H1 (cell line): ENCODE results near the gene CGB3. TPM values are rescaled to one million over a fixed set of nuclear protein-coding genes. Genes with fewer than 3 reads are reported as not detected.
A peak's percentile ranks its signal among the peaks of the same experiment; 100 is the strongest.

Experiments used
- CTCF ChIA-PET: fragments of 300-600 bp; sonication (Branson Sonifier 250); formaldehyde crosslinking; loops from one replicate; lab custom pipeline; 2021; ENCODE audit not compliant: partially characterized antibody; lab: Charles Lee
- POLR2A ChIA-PET: fragments of 300-600 bp; sonication (Branson Sonifier 250); formaldehyde crosslinking; loops from one replicate; lab custom pipeline; 2021; ENCODE audit warnings: inconsistent platforms; ENCODE audit not compliant: partially characterized antibody; lab: Charles Lee
- DNase-seq, 2 experiments: peaks; one replicate each; pipeline versions ENCODE4 v3.0.0 to v3.0.0-alpha.2; 2010 to 2022; ENCODE audit warnings: low spot score in 2 of 2, low read depth in 1 of 2, mixed read lengths in 1 of 2
- FAIRE-seq: peaks from 2 replicates; lab custom pipeline; 2011; peaks lifted over from hg19 to GRCh38; lab: Jason Lieb, UNC
- H2AFZ ChIP-seq: 2 replicates; pipeline ENCODE4 v1.8.1; 2012; ENCODE audit warnings: low read length, inconsistent platforms
- H2AK5ac ChIP-seq: 2 replicates; pipeline ENCODE4 v1.6.1; 2013; ENCODE audit warnings: low read depth, low read length
- H2BK120ac ChIP-seq: replicated peaks from 2 replicates; pipeline ENCODE3; 2013; ENCODE audit warnings: low read depth, low read length, inconsistent platforms
- H2BK12ac ChIP-seq: 2 replicates; pipeline ENCODE4 v1.6.1; 2013; ENCODE audit warnings: low read depth, low read length
- H2BK15ac ChIP-seq: 2 replicates; pipeline ENCODE4 v1.6.1; 2013; ENCODE audit warnings: low read length
- H2BK20ac ChIP-seq: 2 replicates; pipeline ENCODE4 v1.6.1; 2013; ENCODE audit warnings: low read length
- H2BK5ac ChIP-seq: 2 replicates; pipeline ENCODE4 v1.6.1; 2013; ENCODE audit warnings: low read depth, low read length
- H3K14ac ChIP-seq: 2 replicates; pipeline ENCODE4 v1.6.1; 2013; ENCODE audit warnings: inconsistent platforms; ENCODE audit not compliant: insufficient read length
- H3K18ac ChIP-seq: 2 replicates; pipeline ENCODE4 v1.6.1; 2013; ENCODE audit warnings: low read length; ENCODE audit errors: extremely low read depth
- H3K23ac ChIP-seq: 2 replicates; pipeline ENCODE4 v1.6.1; 2013; ENCODE audit warnings: inconsistent platforms; ENCODE audit not compliant: insufficient read length
- H3K23me2 ChIP-seq: 2 replicates; pipeline ENCODE4 v1.6.1; 2013; ENCODE audit warnings: low read depth, low read length
- H3K27ac ChIP-seq: 2 replicates; pipeline ENCODE4 v1.6.1; 2011; ENCODE audit warnings: low read depth, low read length, inconsistent platforms
- H3K27me3 ChIP-seq, 4 experiments: replicated peaks in 1 of 4; 1 replicate in 1 of 4; 2 replicates in 3 of 4; pipeline versions ENCODE4 v1.6.1 to v1.8.1; 2011 to 2013; ENCODE audit warnings: low read length in 3 of 4, mild to moderate bottlenecking in 3 of 4, inconsistent platforms in 2 of 4, mixed read lengths in 2 of 4, moderate library complexity in 1 of 4; ENCODE audit not compliant: control insufficient read depth in 3 of 4, insufficient read depth in 3 of 4; ENCODE audit errors: extremely low read depth in 1 of 4
- H3K36me3 ChIP-seq, 4 experiments: 2 replicates each; pipeline versions ENCODE4 v1.6.1 to v1.8.1; 2011 to 2013; ENCODE audit warnings: mild to moderate bottlenecking in 4 of 4, low read length in 3 of 4, moderate library complexity in 2 of 4, control low read depth in 1 of 4, inconsistent platforms in 1 of 4; ENCODE audit not compliant: insufficient read depth in 4 of 4, control insufficient read depth in 2 of 4
- H3K4ac ChIP-seq: replicated peaks from 2 replicates; pipeline ENCODE3; 2013; ENCODE audit warnings: low read length, low read depth, mixed read lengths, inconsistent platforms; ENCODE audit not compliant: insufficient read length
- H3K4me1 ChIP-seq, 4 experiments: replicated peaks in 1 of 4; 1 replicate in 1 of 4; 2 replicates in 3 of 4; pipeline versions ENCODE4 v1.6.1 to v1.8.1; 2011 to 2013; ENCODE audit warnings: low read length in 3 of 4, inconsistent platforms in 2 of 4, mixed read lengths in 1 of 4; ENCODE audit not compliant: insufficient read depth in 4 of 4, control insufficient read depth in 3 of 4
- H3K4me2 ChIP-seq, 2 experiments: 2 replicates each; pipeline versions ENCODE4 v1.6.1 to v1.8.1; 2011 to 2013; ENCODE audit warnings: low read depth in 2 of 2, low read length in 2 of 2, control low read depth in 1 of 2, inconsistent platforms in 1 of 2, mild to moderate bottlenecking in 1 of 2; ENCODE audit not compliant: insufficient read depth in 1 of 2
- H3K4me3 ChIP-seq, 4 experiments: fragments of 200-600, 300-600 bp in 1 of 4; sonication (generic), shearing (Covaris generic), sonication (Bioruptor Twin) in 1 of 4; 2 replicates each; pipeline versions ENCODE4 v1.5.1 to v1.8.1; 2011 to 2016; ENCODE audit warnings: low read length in 4 of 4, low read depth in 3 of 4, control low read depth in 2 of 4, inconsistent platforms in 2 of 4, mild to moderate bottlenecking in 2 of 4, mixed read lengths in 1 of 4, moderate library complexity in 1 of 4; ENCODE audit not compliant: insufficient read depth in 2 of 4; ENCODE audit errors: extremely low read depth in 1 of 4
- H3K56ac ChIP-seq: replicated peaks from 2 replicates; pipeline ENCODE3; 2013; ENCODE audit warnings: low read depth, mild to moderate bottlenecking, mixed read lengths, low read length, inconsistent platforms; ENCODE audit not compliant: insufficient read length
- H3K79me1 ChIP-seq: 2 replicates; pipeline ENCODE4 v1.6.1; 2013; ENCODE audit warnings: low read depth, low read length, control low read depth
- H3K79me2 ChIP-seq, 2 experiments: 2 replicates each; pipeline versions ENCODE4 v1.6.1 to v1.8.1; 2012 to 2013; ENCODE audit warnings: low read length in 2 of 2, mild to moderate bottlenecking in 2 of 2, inconsistent platforms in 1 of 2; ENCODE audit not compliant: insufficient read depth in 2 of 2, control insufficient read depth in 1 of 2
- H3K9ac ChIP-seq, 4 experiments: replicated peaks in 1 of 4; 1 replicate in 1 of 4; 2 replicates in 3 of 4; pipeline versions ENCODE4 v1.6.1 to v1.8.1; 2011 to 2013; ENCODE audit warnings: low read depth in 3 of 4, low read length in 3 of 4, control low read depth in 2 of 4, mild to moderate bottlenecking in 2 of 4, moderate library complexity in 2 of 4, inconsistent platforms in 1 of 4; ENCODE audit errors: extremely low read depth in 1 of 4
- H3K9me3 ChIP-seq, 2 experiments: 2 replicates each; pipeline versions ENCODE4 v1.6.1 to v1.8.1; 2012 to 2013; ENCODE audit warnings: mild to moderate bottlenecking in 2 of 2, moderate library complexity in 2 of 2, control low read depth in 1 of 2, inconsistent platforms in 1 of 2, low read depth in 1 of 2, low read length in 1 of 2, mixed read lengths in 1 of 2; ENCODE audit not compliant: insufficient read depth in 2 of 2
- H4K20me1 ChIP-seq, 2 experiments: replicated peaks in 1 of 2; 2 replicates each; pipeline versions ENCODE3 to v1.8.1; 2011 to 2013; ENCODE audit warnings: inconsistent platforms in 2 of 2, low read length in 2 of 2, mild to moderate bottlenecking in 1 of 2; ENCODE audit not compliant: insufficient read depth in 2 of 2, control insufficient read depth in 1 of 2
- H4K5ac ChIP-seq: 2 replicates; pipeline ENCODE4 v1.6.1; 2013; ENCODE audit warnings: low read length, low read depth, mixed read lengths, inconsistent platforms; ENCODE audit not compliant: insufficient read length
- H4K8ac ChIP-seq: 2 replicates; pipeline ENCODE4 v1.8.0; 2013; ENCODE audit warnings: mild to moderate bottlenecking, moderate library complexity, low read length, inconsistent platforms; ENCODE audit not compliant: insufficient read depth; ENCODE audit errors: extremely low read depth
- H4K91ac ChIP-seq: replicated peaks from 2 replicates; pipeline ENCODE3; 2013; ENCODE audit warnings: low read length, mixed read lengths, inconsistent platforms; ENCODE audit not compliant: insufficient read length
- E2F6 ChIP-seq: IDR thresholded peaks from 2 replicates; pipeline ENCODE4 v1.6.1; 2012; ENCODE audit warnings: inconsistent platforms
- KDM4A ChIP-seq: IDR thresholded peaks from one replicate; pipeline ENCODE4 v1.7.1; 2012; ENCODE audit warnings: low read depth, mild to moderate bottlenecking, moderate library complexity, low read length, inconsistent platforms; ENCODE audit not compliant: severe bottlenecking
- MAX ChIP-seq: IDR thresholded peaks from 2 replicates; pipeline ENCODE4 v1.6.1; 2012; ENCODE audit warnings: inconsistent platforms
- NRF1 ChIP-seq: IDR thresholded peaks from 2 replicates; pipeline ENCODE4 v1.6.1; 2011; ENCODE audit warnings: mild to moderate bottlenecking, low read depth, low read length, improper control_type of control experiment
- RAD21 ChIP-seq, 2 experiments: IDR thresholded peaks in 1 of 2; conservative IDR thresholded peaks in 1 of 2; 2 replicates each; pipeline ENCODE4 v1.6.1; 2011; ENCODE audit warnings: low read depth in 2 of 2, low read length in 2 of 2, improper control_type of control experiment in 1 of 2, inconsistent platforms in 1 of 2, mild to moderate bottlenecking in 1 of 2, moderate library complexity in 1 of 2
- RBBP5 ChIP-seq: IDR thresholded peaks from 2 replicates; pipeline ENCODE4 v1.7.1; 2012; ENCODE audit warnings: low read depth, mild to moderate bottlenecking, inconsistent platforms, low read length, moderate library complexity, borderline replicate concordance
- SUZ12 ChIP-seq: fragments of 200-600 bp; sonication (generic); IDR thresholded peaks from 2 replicates; pipeline ENCODE4 v1.6.1; 2012; ENCODE audit warnings: mild to moderate bottlenecking, inconsistent platforms, low read length, moderate library complexity, mixed read lengths
- WGBS, 2 experiments: shearing (Covaris generic) in 1 of 2; methylation state at CpG; one replicate each; pipeline versions ENCODE4 v1.1.6 to v1.1.7; 2013 to 2015; ENCODE audit warnings: low lambda C conversion rate in 2 of 2, mixed read lengths in 2 of 2, inconsistent platforms in 1 of 2, low coverage in 1 of 2, missing lambda C conversion rate in 1 of 2; ENCODE audit not compliant: insufficient replicate concordance in 2 of 2, insufficient coverage in 1 of 2, insufficient read length in 1 of 2; ENCODE audit errors: extremely low coverage in 1 of 2, missing lambda C conversion rate in 1 of 2; 5-methylcytosine and 5-hydroxymethylcytosine counted together
- polyA plus RNA-seq, 7 experiments: library from polyadenylated mRNA; depleted of rRNA in 3 of 7; stranded (reverse) in 5 of 7; unstranded in 2 of 7; fragments of >200 nt in 5 of 7; fragments of 200-250 nt in 2 of 7; gene quantifications; 1 replicate in 5 of 7; 2 replicates in 1 of 7; 4 replicates in 1 of 7; pipeline versions ENCODE4 v1.2.1 to v1.2.3, GENCODE V29; 2011 to 2013; ENCODE audit warnings: missing spikeins in 2 of 7, mixed read lengths in 2 of 7
- total RNA-seq: library from RNA; stranded (reverse); fragmentation: NEBNext Ultra II Directional; extraction: Animal tissue kit (Norgen Biotek cat#: 25700); gene quantifications from 2 replicates; pipeline ENCODE4 v1.2.1, GENCODE V29; 2021

The CGB3 gene
- total and polyA plus RNA-seq, 2 of the 8 experiments (the other 6 are each of a cell fraction or from before 2014, with no cell fraction given) = not detected

- no peak overlapping the region; the same call in none of the 2 replicates for H3K18ac ChIP-seq
- H3K79me2 ChIP-seq = no peaks in the 10 kb centered on the region
- H3K4me3 ChIP-seq = peak overlapping the region; percentile 36 to 64 (median 50)
- no peaks in the 10 kb centered on the region for H3K36me3 ChIP-seq
- no peak overlapping the region for H2BK120ac ChIP-seq
- no peak overlapping the region for H2BK20ac ChIP-seq
- DNase-seq = peak in 1 of 2 experiments; percentile 89
- no peak overlapping the region for H2AK5ac ChIP-seq
- H3K4ac ChIP-seq = no peak overlapping the region
- H3K23ac ChIP-seq = no peak overlapping the region
- H4K91ac ChIP-seq = no peak overlapping the region
- H3K23me2 ChIP-seq = peaks cover 6% of the 10 kb centered on the region; the same call in 1 of the 2 replicates
- H3K14ac ChIP-seq = no peak overlapping the region
- no peak overlapping the region for H2BK12ac ChIP-seq
- 5% methylated on average over 54 of the region's 63 CpGs; no CpG with 5 or more reads in 1 of the 2 experiments for WGBS, 2 experiments
- peaks cover 0 to 11% (median 9%) of the 10 kb centered on the region in 4 experiments; a peak in 6 of 7 replicates for H3K4me1 ChIP-seq
- CTCF ChIA-PET = interaction anchor here (0.8 to 1.2 kb wide), 2 partner anchors 13 to 166 kb away, joined by 3 read pairs; no protein-coding TSS in a partner anchor
- H3K9ac ChIP-seq = no peak overlapping the region; a peak in 1 of 7 replicates
- no peak overlapping the region for H3K56ac ChIP-seq
- peak overlapping the region; percentile 68 for H4K8ac ChIP-seq
- H2BK5ac ChIP-seq = no peak overlapping the region
- H4K5ac ChIP-seq = no peak overlapping the region
- FAIRE-seq = no peak
- H3K27me3 ChIP-seq = peaks cover 10 to 48% (median 44%) of the 10 kb centered on the region in 4 experiments
- no peaks in the 10 kb centered on the region for H3K9me3 ChIP-seq
- POLR2A ChIA-PET = interaction anchor here (0.6 to 1.2 kb wide), 2 partner anchors 39 to 42 kb away, joined by 3 read pairs; no protein-coding TSS in a partner anchor
- H2AFZ ChIP-seq = peak overlapping the region; percentile 81; the same call in 1 of the 2 replicates
- H2BK15ac ChIP-seq = no peak overlapping the region
- peak overlapping the region; percentile 80 to 83 for H3K4me2 ChIP-seq
- no peak overlapping the region for H3K27ac ChIP-seq
- peaks cover 0 to 2% of the 10 kb centered on the region in 2 experiments for H4K20me1 ChIP-seq
- no peaks in the 10 kb centered on the region for H3K79me1 ChIP-seq
- TF ChIP-seq RBBP5 (no peak), SUZ12 (peak; percentile 79; the same call in 1 of the 2 replicates), RAD21 (IDR thresholded peaks at IDR 0.05 in 1 of 2, conservative IDR thresholded peaks at IDR 0.05 in 1 of 2; ENCODE audit: low read depth in 2 of 2, low read length in 2 of 2) (peak in 1 of 2 experiments; percentile 12; a peak in 1 of 4 replicates), NRF1 (no peak), MAX (peak; percentile 80), KDM4A (peak; percentile 70), E2F6 (peak; percentile 73)
Observed at GRCh38 chr19:49056101-49056901, 32.2 kb upstream of the CGB3 start.
